Coronary artery (tissue), 2 donors: ENCODE results near the gene ACER2.
A peak's percentile ranks its signal among the peaks of the same experiment; 100 is the strongest.

ENCODE experiments used
- DNase-seq: peaks from one replicate; pipeline ENCODE4 v3.0.0-alpha.2; 2017; ENCODE audit warnings: low spot score
- H3K27ac ChIP-seq, 2 donors: fragments of 200-600 bp; sonication (generic); one replicate each; pipeline ENCODE4 v1.5.1; 2016 to 2019
- H3K4me3 ChIP-seq: fragments of 200-600 bp; sonication (generic); 2 replicates; pipeline ENCODE4 v1.5.1; 2016; ENCODE audit warnings: mild to moderate bottlenecking, moderate library complexity
- CTCF ChIP-seq: fragments of 200-600 bp; sonication (generic); IDR thresholded peaks from one replicate; pipeline ENCODE4 v1.5.1; 2019; ENCODE audit warnings: antibody characterized with exemption

ACER2 gene

GRCh38 chr9:19451240-19452087, 42.7 kb downstream of the ACER2 start:
- H3K4me3 ChIP-seq: no peak overlapping the region
- TF ChIP-seq CTCF: no peak
- DNase-seq: no peak
- H3K27ac ChIP-seq: no peak overlapping the region

GRCh38 chr9:19456426-19456825, 47.6 kb downstream of the ACER2 start:
- H3K4me3 ChIP-seq: no peak overlapping the region
- H3K27ac ChIP-seq: peak overlapping the region in 1 of 2 donors; percentile 2
- no peak for DNase-seq
- TF ChIP-seq CTCF: no peak

GRCh38 chr9:19456996-19457692, 48.3 kb downstream of the ACER2 start:
- Histone ChIP-seq H3K27ac (peak overlapping the region in 1 of 2 donors; percentile 2), H3K4me3 (peak overlapping the region; percentile 49)
- TF ChIP-seq CTCF: peak; percentile 86
- DNase-seq: peak; percentile 81

GRCh38 chr9:19457693-19458009, 48.8 kb downstream of the ACER2 start:
- H3K27ac ChIP-seq: no peak overlapping the region
- H3K4me3 ChIP-seq: peak overlapping the region; percentile 49
- no peak for TF ChIP-seq CTCF
- DNase-seq: no peak

GRCh38 chr9:19460243-19460642, 51.4 kb downstream of the ACER2 start:
- no peak for DNase-seq
- TF ChIP-seq CTCF: no peak
- H3K4me3 ChIP-seq: no peak overlapping the region

GRCh38 chr9:19461135-19461534, 52.3 kb downstream of the ACER2 start:
- no peak for TF ChIP-seq CTCF
- H3K4me3 ChIP-seq: no peak overlapping the region
- no peak overlapping the region for H3K27ac ChIP-seq
- DNase-seq: no peak

More at GRCh38 chr9:19460243-19460642, 51.4 kb downstream of the ACER2 start:
- H3K27ac ChIP-seq: no peak overlapping the region
